ENCODE measurements around the gene FAM111A.

GRCh38 chr11:59195586-59195985 is 52.9 kb downstream of the FAM111A start:
- TF ChIP-seq POLR2A (IDR thresholded peaks at IDR 0.05): no peak
- TF ChIP-seq CTCF (IDR thresholded peaks at IDR 0.05): no peak
